Amniotic stem cell (primary cell): ENCODE results near the gene C1D.
A peak's percentile ranks its signal among the peaks of the same experiment; 100 is the strongest.
"Not testable (repeated sequence)": the region's sequence is repeated elsewhere in the genome, so short reads cannot be mapped to it uniquely, and the experiment has no call there.

Experiments
- DNase-seq: peaks from one replicate; lab custom pipeline; 2025; lab: John Stamatoyannopoulos, UW

Gene C1D, protein sequence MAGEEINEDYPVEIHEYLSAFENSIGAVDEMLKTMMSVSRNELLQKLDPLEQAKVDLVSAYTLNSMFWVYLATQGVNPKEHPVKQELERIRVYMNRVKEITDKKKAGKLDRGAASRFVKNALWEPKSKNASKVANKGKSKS

GRCh38 chr2:68062680-68063387 lies at the start of gene C1D:
TSS of gene C1D (minus strand) at chr2:68063004. CDS start at chr2:68047310, 15,694 bp downstream.
- DNase-seq = peak; percentile 80

DNA sequence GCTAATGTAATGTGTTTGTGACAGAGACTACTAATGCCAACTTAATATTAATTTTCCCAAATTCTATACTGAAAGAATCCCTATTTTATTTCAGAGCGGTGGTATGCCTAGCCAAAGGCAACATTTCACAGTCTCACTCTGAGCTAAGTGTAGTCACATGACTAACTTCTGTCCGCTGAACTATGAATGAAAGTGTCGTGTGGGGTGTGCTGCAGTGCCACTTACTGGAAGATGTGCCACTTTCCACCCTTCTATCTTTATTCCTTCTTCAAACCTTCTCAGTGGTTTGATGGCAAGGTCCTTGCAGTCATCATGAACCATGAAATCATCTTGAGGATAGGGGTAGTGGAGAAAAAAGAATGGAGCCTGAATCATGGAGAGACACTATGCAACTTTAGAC lies 47.3 kb upstream of the C1D start:
- DNase-seq = no peak

DNA sequence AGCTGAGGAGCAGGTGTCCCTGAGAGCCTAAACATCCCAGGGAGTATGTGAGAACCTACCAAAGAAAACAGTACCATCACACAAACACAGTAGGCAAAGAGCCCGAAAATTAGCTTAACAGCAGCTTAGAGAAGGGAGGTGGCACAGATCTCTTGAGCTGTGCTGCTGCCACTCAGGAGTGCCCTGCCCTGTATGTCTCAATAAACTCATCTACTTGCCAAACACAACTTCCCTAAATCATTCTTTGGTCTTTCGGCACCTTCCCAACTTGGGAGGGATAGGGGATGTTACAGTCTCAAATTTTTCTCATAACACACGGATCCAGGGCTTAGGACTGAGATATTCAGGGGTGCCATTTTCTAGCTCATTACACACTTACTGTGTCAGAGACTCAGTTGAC lies 45.3 kb upstream of the C1D start:
- no peak for DNase-seq

DNA sequence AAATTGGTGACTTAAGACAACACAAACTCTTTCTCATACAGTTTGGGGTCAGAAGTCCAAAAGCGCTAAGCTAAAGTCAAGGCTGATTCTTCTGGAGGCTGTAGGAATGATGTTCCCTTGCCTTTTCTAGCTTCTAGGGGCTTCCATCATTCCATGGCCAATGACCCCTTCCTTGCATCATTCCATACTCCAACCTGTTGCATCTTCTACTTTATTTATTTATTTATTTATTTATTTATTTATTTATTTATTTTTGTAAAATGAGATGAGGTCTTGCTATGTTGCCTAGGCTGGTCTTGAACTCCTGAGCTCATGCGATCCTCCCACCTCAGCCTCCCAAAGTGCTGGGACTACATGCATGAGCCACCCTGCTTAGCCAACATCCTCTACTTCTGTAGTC lies 44.7 kb upstream of the C1D start:
- no peak for DNase-seq

DNA sequence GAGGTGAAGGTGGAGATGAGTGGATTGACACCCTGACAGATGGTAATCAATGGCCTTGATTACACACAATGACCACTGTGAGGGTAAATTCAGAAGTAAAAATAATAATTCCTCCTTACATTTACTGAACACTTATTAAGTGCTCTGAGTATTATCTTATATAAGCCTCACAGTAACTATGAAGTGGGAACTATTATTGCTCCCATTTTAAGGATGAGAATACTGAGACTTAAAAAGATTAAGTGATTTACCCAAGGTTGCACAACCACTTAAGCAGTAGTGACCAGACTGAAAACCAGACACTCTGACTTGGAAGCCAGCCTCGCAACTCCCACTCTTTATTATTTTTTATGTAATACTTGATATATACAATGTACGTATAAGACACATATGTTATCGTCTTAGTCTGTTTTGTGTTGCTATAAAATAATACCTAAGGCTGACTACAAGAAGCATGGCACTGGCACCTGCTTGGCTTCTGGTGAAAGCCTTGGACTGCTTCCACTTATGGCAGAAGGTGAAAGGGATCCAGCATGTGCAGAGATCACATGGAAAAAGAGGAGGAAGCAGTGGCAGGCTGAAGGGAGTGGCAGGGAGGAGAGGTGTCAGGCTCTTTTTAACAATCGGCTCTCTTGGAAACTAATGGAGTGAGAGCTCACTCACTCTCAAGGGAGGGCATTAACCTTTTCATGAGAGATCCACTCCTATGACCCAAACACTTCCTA lies 41.5 kb upstream of the C1D start:
- DNase-seq = no peak

- DNase-seq = no peak
Measured at GRCh38 chr2:68103709-68104055, 40.9 kb upstream of the C1D start.

- no peak for DNase-seq
Measured at GRCh38 chr2:68103030-68103708, 40.4 kb upstream of the C1D start.

GRCh38 chr2:68100189-68100588 lies 37.4 kb upstream of the C1D start:
- no peak for DNase-seq

- DNase-seq = no peak
Measured at GRCh38 chr2:68099260-68099659, 36.5 kb upstream of the C1D start.

DNA sequence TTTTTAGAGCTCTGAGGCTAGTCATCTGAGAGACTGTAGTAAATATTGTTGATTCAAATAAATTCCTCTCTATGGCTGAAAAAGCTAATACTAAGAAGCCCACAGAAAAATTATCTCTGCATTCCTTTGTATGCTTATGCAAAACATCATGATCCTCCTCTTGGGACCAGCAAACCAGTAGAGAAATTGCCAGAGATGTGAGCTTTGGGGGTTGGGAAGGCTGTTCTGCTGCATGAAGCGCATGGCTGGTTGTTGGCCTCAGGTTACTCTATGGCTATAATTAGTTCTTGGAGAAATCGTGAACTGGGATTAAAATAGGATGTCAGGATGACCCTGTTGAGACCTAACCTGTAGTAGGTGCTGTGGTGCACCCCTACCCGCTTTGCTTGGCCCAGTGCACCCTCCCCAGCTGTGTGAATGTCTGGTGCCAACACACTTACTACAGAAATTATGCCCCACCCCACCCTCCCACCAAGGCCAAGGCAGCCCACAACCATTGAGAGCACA lies 35.5 kb upstream of the C1D start:
- DNase-seq = no peak

GRCh38 chr2:68094111-68094510 lies 31.3 kb upstream of the C1D start:
- DNase-seq = no peak

DNA sequence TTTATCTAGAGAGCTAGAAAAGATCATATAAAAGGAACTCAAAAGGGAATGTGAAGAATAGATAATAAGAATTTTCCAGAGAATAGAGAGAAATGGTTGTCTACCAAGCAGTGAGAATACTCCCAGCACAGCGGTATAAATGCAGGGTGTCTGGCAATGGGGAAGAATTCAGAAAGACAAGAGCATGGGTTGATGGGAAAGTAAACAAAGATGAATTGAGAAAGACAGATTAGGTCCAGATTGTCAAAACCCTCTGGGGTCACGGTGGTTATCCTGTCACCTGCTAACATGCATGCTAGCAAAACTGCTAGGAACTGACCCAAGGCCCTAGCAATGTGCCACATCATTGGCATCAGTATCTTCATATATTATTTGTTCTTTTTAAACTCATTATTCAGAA lies 30.8 kb upstream of the C1D start:
- DNase-seq = no peak

DNA sequence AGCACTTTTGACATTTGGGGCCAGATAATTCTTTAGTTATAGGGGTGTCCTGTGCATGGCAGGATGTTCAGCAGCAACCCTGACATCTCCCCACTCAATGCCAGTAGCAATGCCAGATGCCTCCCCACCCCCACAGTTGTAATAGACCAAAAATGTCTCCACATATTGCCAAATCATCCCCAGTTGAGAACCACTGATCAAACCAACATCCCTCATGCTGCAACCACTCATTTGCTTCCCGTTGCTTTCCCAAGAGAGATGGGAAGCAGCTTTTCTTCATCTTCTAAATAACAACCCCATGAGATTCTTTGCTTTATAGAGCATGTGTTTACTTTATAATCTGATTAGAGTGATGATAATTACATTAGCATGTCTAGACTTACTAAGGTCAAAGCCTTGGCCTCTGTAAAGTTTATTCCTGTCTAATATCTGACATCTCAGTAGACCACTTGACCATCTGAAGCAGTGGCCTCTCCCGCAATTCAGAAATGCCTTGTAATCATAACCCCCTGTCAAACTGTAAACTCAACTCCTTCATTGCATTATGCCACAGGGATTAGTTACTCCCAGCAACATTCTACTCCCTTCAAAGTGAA lies 28.7 kb upstream of the C1D start:
- DNase-seq = no peak

GRCh38 chr2:68089961-68090360 lies 27.2 kb upstream of the C1D start:
- DNase-seq = no peak

GRCh38 chr2:68088940-68089339 lies 26.1 kb upstream of the C1D start:
- DNase-seq = no peak

DNA sequence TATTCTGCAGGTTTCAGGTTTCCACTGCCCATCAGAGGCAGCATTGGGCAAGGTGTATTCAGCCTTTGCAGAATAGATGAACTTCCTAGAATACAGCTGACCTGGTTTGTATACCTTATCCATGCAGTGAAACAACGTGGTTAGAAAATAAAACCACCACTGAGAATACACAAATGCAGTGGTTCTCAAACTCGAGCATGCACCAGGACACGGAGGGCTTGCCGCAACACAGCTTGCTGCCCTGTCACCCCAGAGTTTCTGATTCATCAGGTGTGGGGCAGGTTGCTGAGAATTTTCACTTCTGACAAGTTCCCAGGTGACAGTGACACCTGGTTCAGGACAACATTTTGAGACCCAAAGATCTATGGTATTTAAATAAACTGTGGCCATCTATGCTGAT lies 23.4 kb upstream of the C1D start:
- no peak for DNase-seq

GRCh38 chr2:68083346-68083745 lies 20.5 kb upstream of the C1D start:
- DNase-seq = no peak

GRCh38 chr2:68074050-68074449 lies 11.2 kb upstream of the C1D start:
- DNase-seq = no peak

DNA sequence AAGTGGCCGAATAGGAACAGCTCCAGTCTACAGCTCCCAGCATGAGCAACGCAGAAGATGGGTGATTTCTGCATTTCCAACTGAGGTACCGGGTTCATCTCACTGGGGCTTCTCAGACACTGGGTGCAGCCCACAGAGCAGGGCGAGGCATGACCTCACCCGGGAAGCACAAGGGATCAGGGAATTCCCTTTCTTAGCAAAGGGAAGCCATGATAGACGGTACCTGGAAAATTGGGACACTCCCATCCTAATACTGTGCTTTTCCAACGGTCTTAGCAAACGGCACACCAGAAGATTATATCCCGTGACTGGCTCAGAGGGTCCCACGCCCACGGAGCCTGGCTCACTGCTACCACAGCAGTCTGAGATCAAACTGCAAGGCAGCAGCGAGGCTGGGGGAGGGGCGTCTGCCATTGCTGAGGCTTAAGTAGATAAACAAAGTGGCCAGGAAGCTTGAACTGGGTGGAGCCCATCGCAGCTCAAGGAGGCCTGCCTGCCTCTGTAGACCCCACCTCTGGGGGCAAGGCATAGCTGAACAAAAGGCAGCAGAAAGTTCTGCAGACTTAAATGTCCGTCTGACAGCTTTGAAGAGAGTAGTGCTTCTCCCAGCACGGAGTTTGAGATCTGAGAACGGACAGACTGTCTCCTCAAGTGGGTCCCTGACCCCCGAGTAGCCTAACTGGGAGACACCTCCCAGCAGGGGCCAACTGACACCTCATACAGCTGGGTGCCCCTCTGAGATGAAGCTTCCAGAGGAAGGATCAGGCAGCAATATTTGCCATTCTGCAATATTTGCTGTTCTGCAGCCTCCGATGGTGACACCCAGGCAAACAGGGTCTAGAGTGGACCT lies 1.2 kb upstream of the C1D start:
- DNase-seq = not testable (repeated sequence)

GRCh38 chr2:68060652-68061051 lies 2.2 kb downstream of the C1D start:
- no peak for DNase-seq

DNA sequence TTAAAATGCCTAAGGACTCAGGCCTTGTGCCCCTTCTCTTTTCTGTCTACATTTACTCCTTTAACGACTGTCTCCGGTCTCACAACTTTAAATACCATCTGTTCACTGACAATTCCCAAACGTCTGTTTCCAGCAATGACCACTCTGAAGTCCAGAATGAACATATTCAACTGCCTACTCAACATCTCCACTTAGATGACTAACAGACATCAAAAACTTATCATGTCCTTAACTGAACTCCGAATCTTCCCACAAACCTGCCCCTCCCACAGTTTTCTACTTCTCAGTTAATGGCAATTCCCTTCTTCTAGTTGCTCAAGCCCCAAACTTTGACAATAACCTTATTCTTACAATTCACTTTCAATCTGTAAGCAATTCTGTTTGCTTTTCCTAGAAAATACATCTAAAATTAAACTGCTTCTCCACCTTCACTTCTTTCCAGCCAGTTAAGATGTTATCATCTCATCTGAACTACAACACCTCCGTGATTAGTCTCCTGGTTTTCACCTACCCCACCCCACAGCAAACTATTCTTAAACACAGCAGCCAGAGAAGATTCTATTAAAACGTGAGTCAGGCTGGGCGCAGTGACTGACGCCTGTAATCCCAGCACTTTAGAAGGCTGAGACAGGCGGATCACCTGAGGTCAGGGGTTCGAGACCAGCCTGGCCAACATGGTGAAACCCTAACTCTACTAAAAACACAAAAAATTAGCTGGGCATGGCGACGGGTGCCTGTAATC lies 2.8 kb downstream of the C1D start:
- no peak for DNase-seq
